Retinal pigment epithelial cell (primary cell): ENCODE results near the gene SDF2.
"Not testable (repeated sequence)": the region's sequence is repeated elsewhere in the genome, so short reads cannot be mapped to it uniquely, and the experiment has no call there.

Source experiments
- DNase-seq: peaks from one replicate; pipeline ENCODE4 v3.0.0-alpha.2; 2010; ENCODE audit warnings: low read depth
- H3K4me3 ChIP-seq: 2 replicates; pipeline ENCODE4 v1.5.1; 2011; ENCODE audit warnings: mild to moderate bottlenecking, low read length, control low read depth, moderate library complexity
- CTCF ChIP-seq: conservative IDR thresholded peaks from 2 replicates; pipeline ENCODE4 v1.5.1; 2011; ENCODE audit warnings: low read depth, low read length, control low read depth, inconsistent platforms

SDF2 gene

GRCh38 chr17:28663723-28664122 is 2.0 kb upstream of the SDF2 start:
- TF ChIP-seq CTCF = no peak
- DNase-seq = no peak
- H3K4me3 ChIP-seq = peak overlapping the region; percentile 99

- peak overlapping the region; percentile 99 for H3K4me3 ChIP-seq
- no peak for TF ChIP-seq CTCF
Measured at GRCh38 chr17:28662527-28662829, 772 bp upstream of the SDF2 start.

GRCh38 chr17:28659497-28659881 is 2.2 kb downstream of the SDF2 start:
- H3K4me3 ChIP-seq, DNase-seq: not testable (repeated sequence)

More at GRCh38 chr17:28662527-28662829, 772 bp upstream of the SDF2 start:
- DNase-seq = peak; percentile 15

- not testable (repeated sequence) for H3K4me3 ChIP-seq, DNase-seq
Measured at GRCh38 chr17:28658766-28659496, 2.8 kb downstream of the SDF2 start.

GRCh38 chr17:28658342-28658741 is 3.4 kb downstream of the SDF2 start:
- H3K4me3 ChIP-seq, DNase-seq: not testable (repeated sequence)

GRCh38 chr17:28657756-28658155 is 4.0 kb downstream of the SDF2 start:
- DNase-seq = no peak
- H3K4me3 ChIP-seq = no peak overlapping the region
- no peak for TF ChIP-seq CTCF

GRCh38 chr17:28655160-28655559 is 6.5 kb downstream of the SDF2 start:
- no peak for TF ChIP-seq CTCF
- no peak for DNase-seq
- no peak overlapping the region for H3K4me3 ChIP-seq

- TF ChIP-seq CTCF = no peak
- DNase-seq = no peak
- H3K4me3 ChIP-seq = no peak overlapping the region
Measured at GRCh38 chr17:28648698-28649097, 13.0 kb downstream of the SDF2 start.
